ENCODE measurements around the gene DPCD. TPM values are rescaled to one million over a fixed set of nuclear protein-coding genes. Genes with fewer than 3 reads are reported as not detected.

DPCD gene
- total RNA-seq, 2 donors from 2014 or later, result 9.2 to 16.6 TPM

- Histone ChIP-seq H3K36me3 (replicated peaks in 1 of 2; ENCODE audit: insufficient read depth in 1 of 2, low read depth in 2 of 2) (peaks cover 0 to 27% of the 10 kb centered on the region in 2 donors), H3K4me3 (no peak overlapping the region), H3K9me3 (no peaks in the 10 kb centered on the region), H3K4me1 (no peaks in the 10 kb centered on the region), H3K27ac (no peak overlapping the region), H3K27me3 (no peaks in the 10 kb centered on the region)
- WGBS, 2 donors, result 55 to 72% methylated on average over 2 of the region's 2 CpGs
- DNase-seq (no peak), ATAC-seq (no peak)
- intact Hi-C loops (cut with DNase I), result loop anchor here (10.0 kb wide), 1 partner anchor 168 kb away; the partner anchor contains the start of gene FGF8
- TF ChIP-seq POLR2A (IDR thresholded peaks at IDR 0.05) (no peak), CTCF (IDR thresholded peaks at IDR 0.05) (no peak)
Observed at GRCh38 chr10:101607124-101607523, 19.0 kb downstream of the DPCD start.

GRCh38 chr10:101609481-101609880, 21.4 kb downstream of the DPCD start:
- Histone ChIP-seq H3K4me1 (no peaks in the 10 kb centered on the region), H3K9me3 (no peaks in the 10 kb centered on the region), H3K27me3 (no peaks in the 10 kb centered on the region), H3K27ac (no peak overlapping the region), H3K4me3 (no peak overlapping the region), H3K36me3 (replicated peaks in 1 of 2; ENCODE audit: insufficient read depth in 1 of 2, low read depth in 2 of 2) (peaks cover 0 to 29% of the 10 kb centered on the region in 2 donors)
- 88 to 97% methylated on average over 4 of the region's 4 CpGs for WGBS, 2 donors
- intact Hi-C loops (cut with DNase I), result loop anchor here (10.0 kb wide), 1 partner anchor 165 kb away; the partner anchor contains the start of gene FGF8
- no peak for DNase-seq
- no peak for ATAC-seq
- TF ChIP-seq CTCF (IDR thresholded peaks at IDR 0.05) (no peak), POLR2A (IDR thresholded peaks at IDR 0.05) (no peak)

- intact Hi-C loops (cut with DNase I), result no loop called here
- Histone ChIP-seq H3K4me3 (no peak overlapping the region), H3K27ac (no peak overlapping the region), H3K27me3 (no peaks in the 10 kb centered on the region), H3K4me1 (no peaks in the 10 kb centered on the region), H3K36me3 (replicated peaks in 1 of 2; ENCODE audit: insufficient read depth in 1 of 2, low read depth in 2 of 2) (peaks cover 0 to 29% of the 10 kb centered on the region in 2 donors), H3K9me3 (no peaks in the 10 kb centered on the region)
- WGBS, 2 donors, result 78 to 83% methylated on average over 15 to 16 of the region's 16 CpGs
- TF ChIP-seq POLR2A (IDR thresholded peaks at IDR 0.05) (no peak), CTCF (IDR thresholded peaks at IDR 0.05) (no peak)
- no peak for DNase-seq
- no peak for ATAC-seq
Observed at GRCh38 chr10:101611096-101611905, 23.2 kb downstream of the DPCD start.

- Histone ChIP-seq H3K27ac (no peak overlapping the region), H3K9me3 (no peaks in the 10 kb centered on the region), H3K36me3 (replicated peaks in 1 of 2; ENCODE audit: insufficient read depth in 1 of 2, low read depth in 2 of 2) (peaks cover 0 to 29% of the 10 kb centered on the region in 2 donors), H3K4me3 (no peak overlapping the region), H3K4me1 (no peaks in the 10 kb centered on the region), H3K27me3 (no peaks in the 10 kb centered on the region)
- no peak for TF ChIP-seq CTCF (IDR thresholded peaks at IDR 0.05)
- TF ChIP-seq POLR2A (IDR thresholded peaks at IDR 0.05), result no peak
- no peak for DNase-seq
- WGBS, 2 donors, result 86 to 97% methylated on average over 4 to 5 of the region's 6 CpGs
- intact Hi-C loops (cut with DNase I), result no loop called here
- no peak for ATAC-seq
Observed at GRCh38 chr10:101612086-101612485, 24.0 kb downstream of the DPCD start.
